GM12872 (cell line): Measurements from ENCODE around the gene MIDN.
A peak's percentile ranks its signal among the peaks of the same experiment; 100 is the strongest.

Experiments
- CTCF ChIP-seq: IDR thresholded peaks from 3 replicates; pipeline ENCODE4 v1.5.1; 2011; ENCODE audit warnings: low read depth, mild to moderate bottlenecking, low read length, moderate library complexity; ENCODE audit not compliant: insufficient read depth

Gene MIDN

DNA sequence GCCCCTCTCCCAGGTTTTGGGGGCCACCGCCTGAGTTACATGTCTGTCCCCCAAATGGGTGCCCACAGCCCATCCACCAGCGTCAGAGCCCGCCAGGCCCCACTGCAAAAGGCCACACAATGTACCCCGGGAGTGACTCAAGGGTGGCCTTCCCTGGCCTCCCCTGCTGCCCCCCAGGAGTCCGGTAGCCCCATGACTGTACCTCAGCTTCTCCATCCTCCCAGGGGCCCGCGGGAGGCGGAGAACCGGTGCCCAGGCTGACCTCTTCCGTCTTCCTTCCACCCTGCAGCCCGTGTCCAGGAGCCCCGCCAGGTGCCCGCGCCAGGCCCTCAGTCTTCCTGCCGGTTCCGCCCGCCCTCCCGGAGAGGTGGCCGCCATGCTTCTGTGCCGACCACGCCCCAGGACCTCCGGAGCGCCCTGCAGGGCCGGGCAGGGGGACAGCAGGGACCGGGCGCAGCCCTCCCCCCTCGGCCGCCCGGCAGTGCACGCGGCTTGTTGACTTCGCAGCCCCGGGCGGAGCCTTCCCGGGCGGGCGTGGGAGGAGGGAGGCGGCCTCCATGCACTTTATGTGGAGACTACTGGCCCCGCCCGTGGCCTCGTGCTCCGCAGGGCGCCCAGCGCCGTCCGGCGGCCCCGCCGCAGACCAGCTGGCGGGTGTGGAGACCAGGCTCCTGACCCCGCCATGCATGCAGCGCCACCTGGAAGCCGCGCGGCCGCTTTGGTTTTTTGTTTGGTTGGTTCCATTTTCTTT lies 20.9 kb upstream of the MIDN start:
- TF ChIP-seq CTCF: no peak

- TF ChIP-seq CTCF: no peak
Measured at GRCh38 chr19:1228161-1228957, 20.0 kb upstream of the MIDN start.

DNA sequence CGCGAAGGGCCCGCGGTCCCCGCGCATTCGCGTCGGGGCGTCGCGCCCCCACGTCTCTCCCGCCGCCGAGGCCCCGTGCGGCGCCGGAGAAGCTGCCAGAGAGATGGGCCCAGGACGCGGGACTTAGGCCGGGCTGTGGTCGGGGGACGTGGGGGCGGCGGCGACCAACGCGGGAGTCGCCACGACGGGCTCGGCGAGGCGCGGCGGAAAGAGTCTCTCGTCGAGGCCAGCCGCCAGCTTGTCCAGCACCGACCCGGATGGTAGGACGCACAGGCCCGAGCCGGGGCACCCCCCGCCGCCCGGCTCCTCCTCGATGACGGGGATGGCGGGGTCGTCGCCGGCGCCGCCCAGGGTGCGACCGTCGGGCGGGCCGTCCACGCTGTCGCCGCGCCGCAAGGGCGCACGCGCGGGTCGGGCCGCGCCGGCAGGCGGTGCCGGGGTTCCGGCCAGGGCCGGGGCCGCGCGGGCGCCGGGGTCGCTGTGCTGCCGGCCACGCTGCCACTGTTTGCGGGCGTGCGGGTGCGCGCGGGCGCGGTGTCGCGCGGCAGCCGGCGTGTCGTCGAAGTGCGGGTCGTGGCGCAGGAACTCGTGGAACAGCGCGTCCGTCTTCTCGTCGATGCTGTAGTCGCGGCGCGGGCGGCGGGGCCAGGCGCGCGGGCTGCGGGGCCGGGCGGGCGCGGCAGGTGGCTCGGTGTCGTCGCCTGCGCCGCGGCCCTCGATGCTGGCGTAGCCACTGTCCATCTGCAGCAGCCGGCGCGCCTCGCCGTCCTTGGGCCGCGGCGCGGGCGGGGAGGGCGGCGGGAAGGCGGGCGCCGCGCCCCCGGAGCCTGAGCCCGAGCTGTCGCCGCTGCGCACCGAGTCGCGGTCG lies 19.1 kb upstream of the MIDN start:
- no peak for TF ChIP-seq CTCF

DNA sequence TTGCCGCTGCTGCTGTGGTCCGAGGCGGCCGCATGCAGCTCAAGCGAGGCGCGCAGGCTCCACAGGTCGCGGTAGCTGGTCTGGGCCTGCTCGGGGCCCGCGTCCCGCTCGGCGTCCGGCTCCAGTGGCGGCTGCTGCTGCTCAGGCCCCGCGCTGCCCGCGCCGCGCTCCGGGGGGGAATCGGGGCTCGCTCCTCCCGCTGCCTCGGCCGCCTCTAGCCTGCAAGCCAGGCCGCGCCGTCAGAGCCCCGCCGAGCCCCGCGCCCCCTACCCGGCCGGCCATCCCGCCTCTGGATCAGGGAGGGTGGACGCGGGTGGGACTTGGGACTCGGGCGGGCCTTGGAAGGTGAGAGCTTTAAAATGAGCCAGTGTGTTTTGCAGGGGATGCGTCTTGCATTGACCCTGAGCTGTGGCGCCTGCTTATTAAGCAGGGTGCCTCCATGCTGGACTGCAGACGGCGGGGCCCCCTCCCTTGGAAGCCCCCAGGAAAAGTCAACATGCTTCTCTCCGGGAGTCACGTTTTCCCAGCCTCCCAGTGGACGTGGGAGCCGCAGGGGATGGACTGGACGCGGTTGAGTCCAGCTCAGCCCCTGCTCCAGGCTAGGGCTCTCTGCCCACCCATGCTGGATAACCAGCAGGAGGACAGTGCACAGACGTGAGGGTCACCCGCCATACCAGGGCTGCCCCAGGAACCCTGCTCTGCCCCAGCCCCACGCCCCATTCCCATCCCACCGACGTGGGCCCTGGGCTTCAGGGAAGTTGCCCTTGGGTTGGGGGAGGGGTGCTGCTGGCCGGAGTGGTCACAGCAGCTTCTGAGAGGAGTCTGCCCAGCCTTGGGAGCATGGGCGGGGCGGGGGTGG lies 18.2 kb upstream of the MIDN start:
- no peak for TF ChIP-seq CTCF

DNA sequence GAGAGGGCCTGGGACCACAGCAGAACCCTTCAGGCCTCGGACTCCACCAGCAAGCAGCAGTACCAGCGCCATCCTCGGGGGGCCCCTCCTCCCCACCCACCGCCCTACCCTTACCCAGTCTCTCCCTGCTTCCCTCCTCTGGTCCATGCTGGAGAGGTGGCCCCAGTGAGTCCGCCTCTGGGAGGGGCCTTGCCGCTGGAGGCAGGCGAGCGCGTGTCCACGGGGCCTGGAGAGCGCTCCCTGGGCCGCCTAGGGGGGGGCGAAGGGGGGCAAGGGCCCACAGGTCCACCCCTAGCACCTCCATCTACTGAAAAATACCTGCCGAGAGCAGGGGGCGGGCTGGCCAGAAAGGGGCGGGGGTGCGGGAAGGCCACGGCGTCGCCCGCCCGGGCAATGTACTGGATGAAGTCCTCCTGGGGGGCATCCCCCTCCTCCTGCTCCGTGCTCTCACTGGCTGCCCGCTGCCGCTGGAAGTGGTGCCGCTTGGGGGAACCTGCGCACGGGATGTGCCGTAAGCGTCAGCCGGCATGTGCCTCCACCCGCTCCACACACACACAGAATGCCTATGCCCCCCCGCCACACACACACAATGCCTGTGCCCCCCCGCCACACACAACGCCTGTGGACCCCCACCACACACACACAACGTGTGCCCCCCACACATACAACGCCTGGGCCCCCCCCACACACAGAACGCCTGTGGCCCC lies 17.4 kb upstream of the MIDN start:
- peak; percentile 15; the same call in 1 of the 3 replicates for TF ChIP-seq CTCF

GRCh38 chr19:1231729-1232637 lies 16.4 kb upstream of the MIDN start:
- TF ChIP-seq CTCF: no peak
